Measurements from ENCODE around the gene RPS2.

The RPS2 gene

GRCh38 chr16:1999866-2000514, 35.4 kb upstream of the RPS2 start:
- no peak for DNase-seq (ENCODE audit: low read depth in 4 of 4, low spot score in 1 of 4)

- DNase-seq (ENCODE audit: low read depth in 4 of 4, low spot score in 1 of 4) = no peak
Observed at GRCh38 chr16:1998852-1999801, 34.5 kb upstream of the RPS2 start.

GRCh38 chr16:1998360-1998835, 33.8 kb upstream of the RPS2 start:
- DNase-seq (ENCODE audit: low read depth in 4 of 4, low spot score in 1 of 4) = no peak

- DNase-seq (ENCODE audit: low read depth in 4 of 4, low spot score in 1 of 4) = no peak
Observed at GRCh38 chr16:1997494-1998359, 33.1 kb upstream of the RPS2 start.

- no peak for DNase-seq (ENCODE audit: low read depth in 4 of 4, low spot score in 1 of 4)
Observed at GRCh38 chr16:1993731-1994131, 29.1 kb upstream of the RPS2 start.

- no peak for DNase-seq (ENCODE audit: low read depth in 4 of 4, low spot score in 1 of 4)
Observed at GRCh38 chr16:1992704-1993317, 28.2 kb upstream of the RPS2 start.

GRCh38 chr16:1991948-1992703, 27.5 kb upstream of the RPS2 start:
- DNase-seq (ENCODE audit: low read depth in 4 of 4, low spot score in 1 of 4) = peak; percentile 91 to 97 (median 96)

- DNase-seq (ENCODE audit: low read depth in 4 of 4, low spot score in 1 of 4) = no peak
Observed at GRCh38 chr16:1991588-1991947, 26.9 kb upstream of the RPS2 start.

GRCh38 chr16:1991135-1991551, 26.5 kb upstream of the RPS2 start:
- no peak for DNase-seq (ENCODE audit: low read depth in 4 of 4, low spot score in 1 of 4)

GRCh38 chr16:1990351-1991134, 25.9 kb upstream of the RPS2 start:
- DNase-seq (ENCODE audit: low read depth in 4 of 4, low spot score in 1 of 4) = no peak

- no peak for DNase-seq (ENCODE audit: low read depth in 4 of 4, low spot score in 1 of 4)
Observed at GRCh38 chr16:1990101-1990350, 25.4 kb upstream of the RPS2 start.

- DNase-seq (ENCODE audit: low read depth in 4 of 4, low spot score in 1 of 4) = no peak
Observed at GRCh38 chr16:1989209-1990100, 24.8 kb upstream of the RPS2 start, which contains the start of gene SYNGR3. SYNGR3 (plus strand) TSS chr16:1989970; CDS start chr16:1990103, 133 bp downstream.

GRCh38 chr16:1987198-1987597, 22.6 kb upstream of the RPS2 start:
- no peak for DNase-seq (ENCODE audit: low read depth in 4 of 4, low spot score in 1 of 4)

- DNase-seq (ENCODE audit: low read depth in 4 of 4, low spot score in 1 of 4) = no peak
Observed at GRCh38 chr16:1985466-1986150, 21.0 kb upstream of the RPS2 start.

GRCh38 chr16:1984347-1985225, 20.0 kb upstream of the RPS2 start:
- DNase-seq (ENCODE audit: low read depth in 4 of 4, low spot score in 1 of 4) = no peak

- peak in 1 of 4 experiments; percentile 76 for DNase-seq (ENCODE audit: low read depth in 4 of 4, low spot score in 1 of 4)
Observed at GRCh38 chr16:1983544-1984346, 19.1 kb upstream of the RPS2 start, which contains the start of gene GFER. GFER (plus strand) TSS chr16:1984193; CDS start chr16:1984219, 26 bp downstream.

Data from stimulated activated CD4-positive, alpha-beta T cell treated with anti-CD3 and anti-CD28 coated beads, Interleukin-1b, Interleukin-23, amount 100 ng/mL, for 24 hours (primary cell).